ENCODE data around the gene CTAG2. TPM values are rescaled to one million over a fixed set of nuclear protein-coding genes. Genes with fewer than 3 reads are reported as not detected.
"Not testable (repeated sequence)": the region's sequence is repeated elsewhere in the genome, so short reads cannot be mapped to it uniquely, and the experiment has no call there.

Gene CTAG2
- total RNA-seq, 2 experiments from 2014 or later: 46.5 to 48.2 TPM

- CTCF ChIA-PET: no interaction called here
- POLR2A ChIA-PET: no interaction called here
These were observed 3.7 kb downstream of the CTAG2 start for GRCh38 chrX:154649503-154650220.

GRCh38 chrX:154648931-154649330 is 4.4 kb downstream of the CTAG2 start:
- ChIA-PET CTCF (no interaction called here), POLR2A (no interaction called here)

- POLR2A ChIA-PET, CTCF ChIA-PET: not testable (repeated sequence)
These were observed 7.5 kb downstream of the CTAG2 start for GRCh38 chrX:154645745-154646378.

- POLR2A ChIA-PET, CTCF ChIA-PET: not testable (repeated sequence)
These were observed 9.7 kb downstream of the CTAG2 start for GRCh38 chrX:154643708-154644107.

- CTCF ChIA-PET, POLR2A ChIA-PET: not testable (repeated sequence)
These were observed 11.6 kb downstream of the CTAG2 start for GRCh38 chrX:154641740-154642139.

GRCh38 chrX:154633661-154634060 is 19.7 kb downstream of the CTAG2 start:
- POLR2A ChIA-PET, CTCF ChIA-PET: not testable (repeated sequence)

- CTCF ChIA-PET, POLR2A ChIA-PET: not testable (repeated sequence)
These were observed 22.4 kb downstream of the CTAG2 start for GRCh38 chrX:154630949-154631348.

GRCh38 chrX:154628960-154629359 is 24.4 kb downstream of the CTAG2 start:
- POLR2A ChIA-PET: not testable (repeated sequence)

GRCh38 chrX:154620767-154621414 is 32.5 kb downstream of the CTAG2 start:
- POLR2A ChIA-PET, CTCF ChIA-PET: not testable (repeated sequence)

More at GRCh38 chrX:154628960-154629359, 24.4 kb downstream of the CTAG2 start:
- CTCF ChIA-PET: not testable (repeated sequence)

GRCh38 chrX:154619182-154619581 is 34.2 kb downstream of the CTAG2 start, which contains the start of gene CTAG1B:
TSS of gene CTAG1B (minus strand) at chrX:154619282. CDS start at chrX:154619218, 64 bp downstream.
- CTCF ChIA-PET, POLR2A ChIA-PET: not testable (repeated sequence)

- CTCF ChIA-PET, POLR2A ChIA-PET: not testable (repeated sequence)
These were observed 39.8 kb downstream of the CTAG2 start for GRCh38 chrX:154613586-154613985.

GRCh38 chrX:154611146-154611545 is 42.2 kb downstream of the CTAG2 start:
- CTCF ChIA-PET, POLR2A ChIA-PET: not testable (repeated sequence)

GRCh38 chrX:154608823-154609222 is 44.6 kb downstream of the CTAG2 start:
- POLR2A ChIA-PET, CTCF ChIA-PET: not testable (repeated sequence)

GRCh38 chrX:154607976-154608375 is 45.4 kb downstream of the CTAG2 start:
- POLR2A ChIA-PET, CTCF ChIA-PET: not testable (repeated sequence)

GRCh38 chrX:154607370-154607769 is 46.0 kb downstream of the CTAG2 start:
- ChIA-PET POLR2A (no interaction called here), CTCF (no interaction called here)

GRCh38 chrX:154605566-154605965 is 47.8 kb downstream of the CTAG2 start:
- POLR2A ChIA-PET: no interaction called here
- CTCF ChIA-PET: no interaction called here

- CTCF ChIA-PET: no interaction called here
- POLR2A ChIA-PET: no interaction called here
These were observed 49.6 kb downstream of the CTAG2 start for GRCh38 chrX:154603438-154604430.

GRCh38 chrX:154602766-154603437 is 50.5 kb downstream of the CTAG2 start:
- ChIA-PET CTCF (no interaction called here), POLR2A (no interaction called here)

- POLR2A ChIA-PET: no interaction called here
- CTCF ChIA-PET: no interaction called here
These were observed 51.2 kb downstream of the CTAG2 start for GRCh38 chrX:154602226-154602625.

Measured in activated CD8-positive, alpha-beta memory T cell treated with anti-CD3 and anti-CD28 coated beads for 36 hours (primary cell).